ENCODE measurements around the gene CKAP4. TPM values are rescaled to one million over a fixed set of nuclear protein-coding genes. Genes with fewer than 3 reads are reported as not detected.
"Not testable (repeated sequence)": the region's sequence is repeated elsewhere in the genome, so short reads cannot be mapped to it uniquely, and the experiment has no call there.

CKAP4 gene, protein sequence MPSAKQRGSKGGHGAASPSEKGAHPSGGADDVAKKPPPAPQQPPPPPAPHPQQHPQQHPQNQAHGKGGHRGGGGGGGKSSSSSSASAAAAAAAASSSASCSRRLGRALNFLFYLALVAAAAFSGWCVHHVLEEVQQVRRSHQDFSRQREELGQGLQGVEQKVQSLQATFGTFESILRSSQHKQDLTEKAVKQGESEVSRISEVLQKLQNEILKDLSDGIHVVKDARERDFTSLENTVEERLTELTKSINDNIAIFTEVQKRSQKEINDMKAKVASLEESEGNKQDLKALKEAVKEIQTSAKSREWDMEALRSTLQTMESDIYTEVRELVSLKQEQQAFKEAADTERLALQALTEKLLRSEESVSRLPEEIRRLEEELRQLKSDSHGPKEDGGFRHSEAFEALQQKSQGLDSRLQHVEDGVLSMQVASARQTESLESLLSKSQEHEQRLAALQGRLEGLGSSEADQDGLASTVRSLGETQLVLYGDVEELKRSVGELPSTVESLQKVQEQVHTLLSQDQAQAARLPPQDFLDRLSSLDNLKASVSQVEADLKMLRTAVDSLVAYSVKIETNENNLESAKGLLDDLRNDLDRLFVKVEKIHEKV
- total RNA-seq (2014; rRNA removed; shearing (Covaris generic)): 90.9 and 101 TPM in 2 replicates

DNA sequence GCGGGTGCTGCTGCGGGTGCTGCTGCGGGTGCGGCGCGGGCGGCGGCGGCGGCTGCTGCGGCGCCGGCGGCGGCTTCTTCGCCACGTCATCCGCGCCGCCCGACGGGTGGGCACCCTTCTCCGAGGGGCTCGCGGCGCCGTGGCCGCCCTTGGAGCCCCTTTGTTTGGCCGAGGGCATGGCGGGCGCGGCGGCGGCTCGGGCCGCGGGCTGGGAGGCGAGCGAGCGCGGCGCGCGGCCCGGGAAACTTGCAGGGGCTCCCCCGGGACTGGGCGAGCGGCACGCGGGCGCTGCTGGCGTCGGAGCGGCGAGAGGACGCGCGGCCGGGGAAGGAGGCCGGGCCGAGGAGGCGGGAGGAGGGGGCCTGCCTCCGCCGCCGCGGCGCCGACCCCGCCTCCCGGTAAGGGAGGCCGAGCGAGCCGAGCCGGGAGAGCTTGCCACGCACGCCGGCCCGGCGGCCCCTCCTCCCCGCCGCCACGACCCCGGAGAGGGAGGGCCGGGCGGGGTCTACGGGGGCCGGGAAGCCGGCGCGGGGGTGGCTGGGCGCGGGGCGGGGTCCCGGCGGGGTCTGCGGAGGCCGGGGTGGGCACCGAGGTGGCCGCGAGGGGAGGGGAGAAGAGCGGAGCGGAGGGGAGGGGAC, at the start of gene CKAP4:
CKAP4 (minus strand) TSS at position 347 of the 638 bp plus-strand sequence; CDS start at position 178, 169 bp downstream.
- peak; percentile 89 for DNase-seq (ENCODE audit: low read depth)

DNA sequence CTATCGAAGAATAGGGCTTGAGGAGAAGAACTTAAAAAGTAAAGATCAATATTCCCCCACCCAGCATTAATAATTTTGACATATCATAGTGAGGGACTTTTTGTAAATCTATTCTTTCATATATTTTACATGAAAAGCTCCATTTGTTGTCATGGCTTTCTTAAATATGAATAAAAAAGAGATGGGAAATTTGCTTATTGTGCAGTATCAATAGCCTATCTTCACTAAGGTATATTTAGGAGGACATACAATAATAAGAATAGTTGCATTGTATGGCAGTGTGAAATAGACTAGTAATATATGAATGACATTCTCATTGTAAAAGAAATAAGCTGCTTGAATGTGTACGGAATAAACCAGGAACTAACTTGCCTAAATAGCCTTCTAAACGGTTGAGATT, 49.3 kb upstream of the CKAP4 start:
- DNase-seq (ENCODE audit: low read depth): no peak

DNA sequence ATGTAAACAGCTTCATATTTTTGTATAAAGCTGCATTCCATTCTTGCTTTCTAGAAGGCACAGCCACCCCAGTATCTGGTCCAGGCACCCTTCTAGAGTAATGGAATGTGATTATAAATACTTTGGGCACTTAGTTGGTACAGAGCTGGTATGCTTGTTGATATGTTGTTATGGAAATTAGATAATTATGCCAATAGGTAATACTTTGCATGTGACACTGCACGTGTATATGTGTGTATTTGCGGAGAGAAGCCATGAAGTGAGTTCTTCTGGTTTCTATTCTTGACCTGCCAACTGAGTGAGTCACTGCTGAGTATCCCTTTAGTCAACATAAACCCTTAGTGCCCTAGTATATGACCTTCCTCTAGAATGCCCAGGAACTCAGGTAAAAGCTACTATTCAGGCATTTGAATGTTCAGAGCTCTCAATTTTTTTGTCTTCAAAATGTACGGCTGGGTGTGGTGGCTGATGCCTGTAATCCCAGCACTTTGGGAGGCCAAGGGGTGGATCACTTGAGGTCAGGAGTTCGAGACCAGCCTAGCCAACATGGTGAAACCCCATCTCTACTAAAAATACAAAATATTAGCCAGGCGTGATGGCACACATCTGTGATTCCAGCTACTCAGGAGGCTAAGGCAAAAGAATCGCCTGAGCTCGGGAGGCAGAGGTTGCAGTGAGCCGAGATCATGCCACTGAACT, 48.5 kb upstream of the CKAP4 start:
- peak; percentile 72 for DNase-seq (ENCODE audit: low read depth)

DNA sequence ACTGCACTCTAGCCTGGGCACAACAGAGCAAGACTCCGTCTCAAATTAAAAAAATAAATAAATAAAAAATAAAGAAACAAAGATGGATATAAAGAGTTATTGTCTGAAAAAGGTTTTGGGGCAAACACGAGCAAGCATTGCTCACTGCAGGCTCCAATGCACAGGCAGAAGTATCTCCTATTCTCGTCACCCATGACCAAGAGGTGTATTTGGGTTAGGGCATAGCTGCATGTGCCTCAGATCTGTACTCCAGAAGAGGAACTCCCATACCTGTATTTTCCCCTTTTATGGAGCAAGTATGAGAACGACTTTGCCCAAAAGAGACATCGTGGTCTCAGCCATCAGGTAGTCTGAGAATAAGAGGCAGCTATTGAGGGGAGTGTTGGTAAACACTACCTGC, 44.5 kb upstream of the CKAP4 start:
- no peak for DNase-seq (ENCODE audit: low read depth)

DNA sequence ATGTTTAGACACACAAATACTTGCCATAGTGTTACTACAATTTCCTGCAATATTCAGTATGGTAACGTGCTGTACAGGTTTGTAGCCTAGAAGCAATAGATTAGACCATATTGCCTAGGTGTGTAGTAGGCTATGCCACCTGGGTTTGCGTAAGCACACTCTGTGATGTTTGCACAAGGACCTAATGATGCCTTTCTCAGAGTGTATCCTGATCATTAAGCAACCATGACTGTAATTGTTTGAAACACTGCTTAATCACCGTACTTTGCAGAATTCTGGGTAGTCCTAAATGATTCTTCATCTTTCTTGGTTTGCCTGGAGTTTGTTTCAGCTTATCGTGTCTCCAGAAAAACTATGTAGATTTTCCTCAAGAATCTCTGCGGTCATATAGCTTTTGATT, 43.5 kb upstream of the CKAP4 start:
- DNase-seq (ENCODE audit: low read depth): no peak

DNA sequence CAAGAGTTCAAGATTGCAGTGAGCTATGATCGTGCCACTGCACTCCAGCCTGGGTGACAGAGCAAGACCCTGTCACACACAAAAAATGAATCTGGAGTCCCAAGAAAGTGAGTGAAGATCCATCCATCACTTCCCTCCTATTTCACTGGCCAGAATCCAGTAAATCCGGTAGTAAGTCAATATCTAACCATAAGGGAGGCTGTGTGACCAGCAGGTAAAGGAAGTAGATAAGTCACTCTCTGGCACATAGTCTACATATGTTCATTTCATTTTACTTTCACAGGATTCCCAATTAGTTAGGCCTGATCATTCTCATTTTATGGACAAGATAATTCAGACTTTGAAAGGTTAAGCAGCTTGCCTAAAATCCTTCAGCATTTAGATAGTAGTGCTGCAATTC, 42.8 kb upstream of the CKAP4 start:
- DNase-seq (ENCODE audit: low read depth): no peak

DNA sequence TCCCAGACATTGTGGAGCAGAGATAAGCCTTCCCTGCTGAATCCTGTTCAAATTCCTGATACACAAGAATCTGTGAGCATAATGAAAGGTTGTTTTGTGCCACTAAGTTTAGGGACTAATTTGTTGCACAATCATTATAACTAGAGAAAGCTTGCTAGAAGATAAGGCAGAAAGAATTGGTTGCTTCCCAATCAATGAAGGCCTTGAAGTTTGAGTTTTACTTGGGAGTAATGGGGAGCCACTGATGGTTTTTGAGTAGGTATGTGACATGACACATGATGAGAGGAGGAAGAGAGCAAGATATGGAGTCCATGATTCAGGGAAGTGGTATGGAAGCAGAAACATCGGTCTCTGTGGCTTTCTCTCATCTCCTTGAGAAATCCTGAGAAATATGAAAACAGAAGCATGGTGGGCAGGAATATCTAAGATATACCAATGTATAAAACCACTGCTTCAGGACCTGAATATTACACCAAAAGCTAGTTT, 41.4 kb upstream of the CKAP4 start:
- DNase-seq (ENCODE audit: low read depth): no peak

DNA sequence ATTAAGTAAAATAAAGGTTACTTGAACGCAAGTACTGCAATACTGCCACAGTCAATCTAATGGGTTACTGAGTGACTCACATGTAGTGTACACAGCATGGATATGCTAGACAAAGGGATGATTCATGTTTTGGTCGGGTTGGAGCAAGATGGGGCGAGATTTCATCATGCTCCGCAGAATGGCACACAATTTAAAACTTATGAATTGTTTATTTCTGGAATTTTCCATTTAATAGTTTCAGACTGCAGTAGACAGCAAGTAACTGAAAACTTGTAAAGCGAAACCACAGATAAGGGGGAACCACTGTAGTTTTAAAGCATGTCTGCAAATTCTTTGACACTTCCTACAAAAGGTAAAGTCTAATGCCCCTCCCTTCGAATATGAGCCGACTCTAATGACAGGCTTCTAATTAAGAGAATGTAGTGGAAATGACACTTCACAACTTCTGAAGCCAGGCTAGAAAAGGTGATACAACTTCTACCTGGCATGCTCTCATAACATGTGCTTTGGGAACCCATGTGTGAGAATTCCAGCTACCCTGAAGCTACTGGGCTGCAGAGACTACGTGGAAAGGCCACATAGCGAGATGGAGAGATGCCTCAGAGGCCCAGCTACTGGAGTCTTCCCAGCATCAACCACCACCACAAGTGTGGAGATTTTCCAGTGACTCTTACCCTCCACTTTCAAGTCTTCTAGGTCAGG, 40.8 kb upstream of the CKAP4 start:
- DNase-seq (ENCODE audit: low read depth): peak; percentile 90

DNA sequence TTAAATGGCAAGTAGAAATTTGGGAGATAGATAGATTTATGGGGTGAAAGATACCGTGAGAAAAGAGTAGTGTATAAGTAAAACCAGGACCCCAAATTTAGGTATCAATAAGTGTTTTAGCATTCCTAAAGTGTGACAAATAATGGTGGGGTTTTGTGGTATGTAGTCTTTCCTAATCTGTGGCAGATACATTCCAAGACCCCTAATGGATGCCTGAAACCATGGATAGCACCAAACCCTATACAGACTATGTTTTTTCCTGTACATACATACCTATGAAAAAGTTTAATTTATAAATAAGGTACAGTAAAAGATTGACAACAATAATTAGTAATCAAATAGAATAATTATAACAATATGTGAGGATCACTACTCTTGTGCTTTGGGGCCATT, 40.3 kb upstream of the CKAP4 start:
- no peak for DNase-seq (ENCODE audit: low read depth)

DNA sequence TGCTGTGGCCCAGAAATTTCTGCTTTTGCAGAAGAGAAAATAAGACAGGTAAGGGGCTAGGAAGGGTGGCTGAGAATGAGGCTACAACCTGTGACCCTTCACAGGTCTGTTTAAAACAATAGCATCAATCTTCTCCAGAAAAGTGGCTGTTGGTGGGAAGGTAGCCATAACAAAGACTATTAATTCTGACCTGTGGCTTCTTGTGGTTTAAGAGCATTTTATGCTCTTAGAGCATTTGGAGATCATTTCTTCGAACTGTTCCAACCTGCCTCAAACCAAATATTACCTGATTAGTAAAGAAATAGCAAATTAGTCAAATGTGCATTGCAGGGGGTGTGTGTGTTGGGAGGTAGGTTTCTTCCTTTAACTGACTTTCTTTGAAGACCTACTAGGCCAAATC, 39.5 kb upstream of the CKAP4 start:
- DNase-seq (ENCODE audit: low read depth): no peak

DNA sequence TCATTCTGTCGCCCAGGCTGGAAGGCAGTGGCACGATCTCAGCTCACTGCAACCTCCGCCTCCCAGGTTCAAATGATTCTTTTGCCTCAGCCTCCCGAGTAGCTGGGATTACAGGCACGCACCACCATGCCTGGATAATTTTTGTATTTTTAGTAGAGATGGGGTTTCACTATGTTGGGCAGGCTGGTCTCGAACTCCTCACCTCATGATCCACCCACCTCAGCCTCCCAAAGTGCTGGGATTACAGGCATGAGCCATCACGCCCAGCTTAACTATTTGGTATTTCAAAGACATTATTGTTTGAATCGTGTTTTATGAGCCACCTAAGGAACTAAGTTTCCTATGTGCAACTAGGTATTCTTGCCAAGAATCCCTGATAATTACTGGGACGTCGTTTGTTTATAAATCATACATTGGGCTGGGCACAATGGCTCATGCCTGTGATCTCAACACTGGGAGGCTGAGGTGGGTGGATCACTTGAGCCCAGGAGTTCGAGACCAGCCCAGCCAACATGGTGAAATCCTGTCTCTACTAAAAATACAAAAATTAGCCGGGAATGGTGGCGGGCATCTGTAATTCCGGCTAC, 38.8 kb upstream of the CKAP4 start:
- not testable (repeated sequence) for DNase-seq (ENCODE audit: low read depth)

DNA sequence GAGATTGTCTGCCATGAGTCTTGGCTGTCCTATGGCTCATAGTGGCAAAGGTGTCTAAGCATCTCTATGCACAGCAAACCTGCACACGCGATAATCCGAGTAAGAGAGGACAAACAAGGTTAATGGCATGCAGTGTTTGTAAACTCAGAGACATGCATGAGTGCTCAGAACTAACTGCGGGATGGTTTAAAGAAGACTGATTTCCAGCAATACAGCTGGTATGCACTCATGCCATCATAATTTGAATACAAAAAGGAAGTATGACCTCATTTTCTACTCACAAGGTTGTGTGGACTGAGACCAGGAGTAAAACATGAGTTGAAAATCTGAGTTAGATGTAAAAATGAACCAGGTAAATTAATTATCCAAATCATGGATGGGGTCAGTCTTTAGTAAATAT, 38.2 kb upstream of the CKAP4 start:
- no peak for DNase-seq (ENCODE audit: low read depth)

DNA sequence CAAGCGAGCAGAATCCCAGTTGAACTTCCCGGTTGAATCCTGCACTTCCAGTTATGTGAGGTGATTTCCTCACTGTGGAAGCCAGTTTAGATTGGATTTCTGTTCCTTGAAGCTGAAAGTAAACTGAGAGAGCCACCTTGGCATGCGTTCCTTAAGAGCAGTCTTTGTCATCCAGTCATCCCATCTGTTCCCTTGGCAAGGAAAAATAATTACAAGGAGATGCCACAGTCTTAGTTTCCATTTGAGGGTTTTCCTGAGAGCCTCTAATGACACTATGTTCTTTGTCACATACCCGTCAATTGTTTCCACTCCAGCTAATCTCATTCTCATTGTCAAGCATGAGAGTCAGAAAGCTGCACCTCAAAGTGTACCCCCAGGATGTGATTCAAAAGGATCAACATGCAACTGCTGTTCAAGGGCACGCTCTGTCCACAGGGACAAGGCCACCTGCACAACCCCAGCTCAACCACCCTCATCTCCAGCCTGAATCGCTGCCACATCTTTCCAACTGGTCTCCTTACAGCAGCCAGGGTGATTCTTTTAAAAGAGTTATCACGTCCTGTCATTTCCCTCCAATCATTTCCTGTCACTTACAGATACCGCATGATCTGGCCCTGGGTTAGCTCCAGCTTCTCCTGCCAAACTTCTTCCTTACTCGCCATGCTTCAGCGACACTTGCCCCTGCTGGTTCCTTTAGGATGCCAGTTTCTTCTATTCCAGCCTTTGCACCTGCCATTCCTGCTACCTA, 36.7 kb upstream of the CKAP4 start:
- no peak for DNase-seq (ENCODE audit: low read depth)

DNA sequence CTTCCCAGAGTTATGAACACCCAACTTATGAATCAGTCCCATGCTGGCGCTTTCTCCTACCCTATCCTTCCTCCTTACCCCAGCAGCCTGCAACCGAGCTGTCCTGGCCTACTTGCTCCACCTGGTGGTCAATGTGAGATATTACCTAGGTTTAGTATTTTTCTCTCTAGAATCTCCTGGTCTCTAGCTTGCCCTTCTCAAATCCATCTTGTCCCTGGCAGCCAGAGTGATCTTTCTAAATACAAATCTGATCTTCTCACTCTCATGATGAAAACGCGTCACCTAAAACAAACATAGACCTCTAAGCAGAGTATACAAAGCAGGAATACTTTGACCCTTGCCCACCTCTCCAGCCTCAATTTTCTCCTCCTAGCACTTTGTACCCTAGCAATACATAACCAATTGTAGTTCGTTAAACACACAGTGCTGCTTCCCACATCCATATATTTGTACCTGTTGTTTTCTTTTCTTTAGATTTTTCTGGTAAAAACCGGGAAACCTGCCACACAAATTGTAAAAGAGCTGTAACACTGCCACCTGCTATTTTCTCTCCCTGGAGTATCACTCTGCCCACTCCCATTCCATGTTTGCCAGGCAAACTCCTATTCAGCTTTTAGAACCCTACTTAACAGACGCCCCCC, 34.8 kb upstream of the CKAP4 start:
- peak; percentile 65 for DNase-seq (ENCODE audit: low read depth)

DNA sequence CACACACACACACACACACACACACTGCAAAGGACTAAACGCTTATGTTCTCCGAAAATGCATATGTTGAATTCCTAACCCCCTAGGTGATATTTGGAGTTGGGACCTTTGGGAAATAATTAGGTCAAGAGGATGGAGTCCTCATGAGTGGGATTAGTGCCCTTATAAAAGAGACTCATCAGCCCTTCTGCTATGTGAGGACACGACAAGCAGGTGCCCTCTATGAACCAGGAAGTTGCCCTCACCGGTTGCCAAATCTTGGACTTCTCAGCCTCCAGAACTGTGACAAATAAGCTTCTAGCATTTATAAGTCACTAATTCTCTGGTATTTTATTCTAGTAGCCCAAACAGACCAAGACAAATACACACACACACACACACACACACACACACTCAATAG, 34.0 kb upstream of the CKAP4 start:
- DNase-seq (ENCODE audit: low read depth): no peak

DNA sequence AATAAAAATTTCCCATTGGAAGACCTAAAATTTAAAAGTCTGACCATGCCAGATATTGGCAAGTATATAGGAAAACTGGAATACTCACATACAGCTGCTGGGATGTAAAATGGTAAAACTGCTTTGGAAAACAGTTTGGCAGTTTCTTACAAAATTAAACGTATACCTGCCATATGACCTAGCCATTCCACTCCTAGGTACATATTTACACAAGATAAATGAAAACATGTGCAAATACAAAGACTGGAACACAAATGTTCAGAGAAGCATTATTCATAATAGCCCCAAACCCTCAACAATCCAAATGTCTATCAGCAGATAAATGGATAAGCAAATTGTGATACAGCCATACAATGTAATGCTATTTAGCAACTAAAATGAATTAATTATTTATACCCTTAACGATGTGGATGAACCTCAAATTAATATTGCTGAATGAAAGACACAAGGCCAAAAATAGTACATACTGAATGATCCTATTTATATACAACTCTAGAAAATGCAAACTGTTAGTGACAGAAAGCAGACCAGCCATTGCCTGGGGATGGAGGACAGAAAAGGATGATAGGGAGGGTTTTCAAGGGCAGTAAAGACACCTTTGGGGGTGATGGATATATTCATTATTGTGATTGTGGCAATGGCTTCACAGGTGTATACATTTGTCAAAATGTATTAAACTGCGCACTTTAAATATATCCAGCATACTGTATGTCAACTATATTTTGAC, 33.4 kb upstream of the CKAP4 start:
- DNase-seq (ENCODE audit: low read depth): no peak

DNA sequence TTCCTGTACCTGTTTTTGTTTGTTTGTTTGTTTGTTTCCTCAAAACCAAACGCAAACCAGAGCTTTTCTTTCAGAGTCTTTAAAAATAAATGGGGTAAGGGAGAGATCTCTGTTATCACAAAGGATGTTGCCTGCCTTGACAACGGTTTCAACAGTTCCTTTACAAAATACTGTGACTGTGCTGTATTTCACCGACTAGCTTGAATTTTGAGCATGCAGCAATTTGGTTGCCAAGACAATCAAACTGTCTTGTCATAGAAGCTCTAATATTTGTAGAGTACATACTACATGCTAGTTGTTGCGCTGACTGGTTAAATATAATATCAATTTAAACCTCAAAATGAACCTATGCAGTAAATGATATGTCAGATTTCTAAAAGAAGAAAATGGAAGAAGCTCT, 32.3 kb upstream of the CKAP4 start:
- no peak for DNase-seq (ENCODE audit: low read depth)

DNA sequence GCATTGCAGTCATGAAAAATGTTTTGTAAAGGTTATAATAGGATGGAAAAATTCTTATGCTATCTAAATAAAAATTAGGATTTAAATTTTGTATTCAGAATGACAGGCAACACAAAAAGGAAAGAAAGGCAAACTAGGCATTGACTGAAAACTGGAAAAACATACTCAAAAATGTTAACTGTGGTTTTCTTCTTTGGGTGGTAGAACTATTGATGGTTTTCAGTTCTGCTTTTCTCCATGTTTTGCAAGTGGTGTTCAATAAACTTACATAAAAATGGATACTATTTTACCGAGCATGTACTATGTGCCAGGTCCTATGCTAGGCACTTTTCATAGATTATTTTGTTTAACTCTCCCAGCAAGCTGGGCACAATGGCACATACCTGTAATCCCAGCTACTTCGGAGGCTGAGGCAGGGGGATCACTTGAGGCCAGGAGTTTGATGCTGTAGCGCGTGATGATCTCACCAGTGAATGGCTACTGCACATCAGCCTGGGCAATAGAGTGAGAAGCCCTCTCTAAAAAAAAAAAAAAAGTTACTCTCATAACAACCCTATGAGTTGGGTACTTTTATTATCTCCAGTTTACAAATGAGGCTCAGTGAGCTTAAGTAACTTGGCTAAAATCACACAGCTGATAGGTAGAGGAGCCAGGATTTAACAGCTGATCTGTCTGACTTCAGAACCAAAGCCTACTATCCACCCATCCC, 28.4 kb upstream of the CKAP4 start:
- DNase-seq (ENCODE audit: low read depth): no peak

DNA sequence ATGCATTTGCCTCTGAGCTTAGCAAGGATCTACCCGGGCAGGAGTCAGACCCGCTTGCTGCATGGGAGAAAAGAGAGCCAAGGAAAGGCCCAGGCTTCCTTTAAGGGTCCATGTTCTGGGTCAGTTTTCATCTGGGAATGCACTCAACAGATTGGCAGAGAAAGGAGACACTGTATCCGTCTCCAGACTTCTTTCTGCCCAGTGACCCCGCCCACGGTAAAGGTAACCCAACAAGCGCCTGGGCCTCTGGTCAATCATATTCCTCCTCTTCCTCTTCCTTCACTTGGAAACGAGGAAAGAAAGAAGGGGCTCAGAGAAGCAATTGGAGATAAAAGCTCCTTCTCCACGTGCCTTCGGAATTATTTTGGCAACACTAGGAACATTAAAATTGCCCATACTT, 27.6 kb upstream of the CKAP4 start:
- DNase-seq (ENCODE audit: low read depth): no peak
